HPDE6-E6E7 (cell line): ENCODE measurements around the gene C3orf49.

Experiments
- DNase-seq: peaks from one replicate; pipeline ENCODE4 v3.0.0; 2011; ENCODE audit warnings: missing footprints; ENCODE audit errors: extremely low spot score

The C3orf49 gene

DNA sequence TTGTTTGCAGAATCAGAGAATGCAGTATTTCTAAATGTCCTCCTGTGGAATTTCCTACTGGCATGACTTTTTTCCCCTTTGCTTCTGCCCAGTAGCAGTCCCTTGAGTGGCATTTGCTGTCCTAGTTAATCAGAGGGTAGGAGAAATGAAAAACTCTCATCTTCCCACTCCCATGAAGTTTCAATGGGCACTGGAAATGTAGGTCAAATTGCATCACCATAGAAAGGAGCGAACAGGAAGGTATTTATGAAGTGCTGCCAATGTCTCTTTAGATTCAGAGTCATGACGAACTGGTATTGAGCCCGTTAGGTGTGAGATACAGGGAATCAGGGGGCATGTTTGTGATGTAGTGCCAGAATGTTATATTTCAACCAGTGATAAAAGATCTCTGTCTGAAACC, 67.8 kb downstream of the C3orf49 start:
- DNase-seq = no peak

DNA sequence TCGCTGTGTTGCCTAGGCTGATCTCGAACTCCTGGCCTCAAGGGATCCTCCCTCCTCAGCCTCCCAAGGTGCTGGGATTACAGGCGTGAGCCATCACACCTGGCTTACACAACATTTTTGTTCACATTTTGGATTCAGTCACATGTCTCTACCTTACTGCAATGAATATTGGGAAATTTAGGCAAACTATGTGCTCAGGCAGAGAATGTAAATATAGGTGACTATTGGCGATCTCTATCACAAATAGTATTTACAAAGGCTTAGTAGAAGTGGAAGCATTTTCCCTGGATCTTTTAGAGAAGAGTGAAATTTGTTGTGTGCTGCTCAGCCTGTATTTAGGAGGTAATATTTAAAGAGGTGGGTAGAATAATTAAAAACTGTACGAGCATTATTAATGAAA, 72.4 kb downstream of the C3orf49 start:
- DNase-seq = no peak

DNA sequence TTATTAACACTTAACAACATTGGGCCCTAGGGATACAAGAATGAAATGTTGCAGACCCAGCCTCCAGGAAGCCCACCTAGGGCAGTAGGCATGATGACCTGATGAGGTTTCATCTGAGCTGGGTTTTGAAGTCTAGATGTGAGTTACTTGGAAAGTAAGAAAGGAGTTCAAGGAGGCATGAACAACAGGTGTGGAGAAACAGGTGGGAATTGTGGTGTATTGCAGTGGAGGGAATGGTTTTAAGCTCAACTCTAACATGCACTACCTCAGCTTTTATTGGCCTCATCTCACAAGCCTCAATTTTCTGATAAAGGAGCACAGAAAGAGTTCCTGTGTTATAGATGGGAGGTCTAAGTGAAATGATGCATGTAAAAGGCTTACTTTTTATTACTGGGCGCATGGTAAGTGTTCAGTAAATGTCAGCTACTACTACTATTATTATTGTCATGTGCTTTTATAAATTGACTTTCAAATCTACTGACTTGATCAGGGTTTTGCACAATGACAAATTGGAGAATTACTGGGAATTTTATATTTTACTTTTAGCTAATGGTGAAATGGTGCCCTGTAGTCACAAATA, 73.8 kb downstream of the C3orf49 start:
- DNase-seq = no peak

DNA sequence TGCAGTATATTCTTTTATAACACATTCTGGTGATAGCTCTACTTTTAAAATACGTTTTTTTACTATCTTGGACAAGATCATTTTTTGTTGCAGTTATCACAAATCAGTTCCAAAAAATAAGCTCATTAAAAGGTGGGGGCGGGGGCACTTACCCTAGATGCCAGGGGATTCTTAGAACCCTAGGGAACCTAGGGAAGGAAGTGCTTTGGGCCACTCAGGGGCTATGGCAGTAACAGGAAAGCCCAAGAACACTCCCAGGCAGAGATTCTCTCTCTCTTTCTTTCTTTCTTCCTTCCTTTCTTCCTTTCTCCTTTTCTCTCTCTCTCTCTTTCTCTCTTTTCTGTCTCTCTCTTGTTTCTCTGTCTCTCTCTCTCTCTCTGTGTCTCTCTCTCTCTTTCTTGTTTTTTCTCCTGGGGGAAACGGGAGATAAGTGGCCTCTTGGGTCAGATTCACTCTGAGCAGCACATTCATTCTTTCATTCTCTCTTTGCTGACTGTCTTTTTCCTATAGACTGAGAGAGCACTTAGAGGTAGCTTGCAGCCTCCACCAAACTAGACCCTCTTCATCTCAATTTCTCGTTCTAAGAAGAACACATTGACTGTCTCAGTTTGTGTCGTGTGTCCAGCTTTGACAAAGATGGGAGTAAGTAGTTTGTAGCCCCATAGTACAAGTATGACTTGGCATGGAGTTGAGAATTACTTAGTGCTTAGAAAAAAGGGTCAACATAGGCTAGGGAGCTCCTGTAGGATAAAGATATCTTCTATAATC, 76.5 kb downstream of the C3orf49 start:
- no peak for DNase-seq

DNA sequence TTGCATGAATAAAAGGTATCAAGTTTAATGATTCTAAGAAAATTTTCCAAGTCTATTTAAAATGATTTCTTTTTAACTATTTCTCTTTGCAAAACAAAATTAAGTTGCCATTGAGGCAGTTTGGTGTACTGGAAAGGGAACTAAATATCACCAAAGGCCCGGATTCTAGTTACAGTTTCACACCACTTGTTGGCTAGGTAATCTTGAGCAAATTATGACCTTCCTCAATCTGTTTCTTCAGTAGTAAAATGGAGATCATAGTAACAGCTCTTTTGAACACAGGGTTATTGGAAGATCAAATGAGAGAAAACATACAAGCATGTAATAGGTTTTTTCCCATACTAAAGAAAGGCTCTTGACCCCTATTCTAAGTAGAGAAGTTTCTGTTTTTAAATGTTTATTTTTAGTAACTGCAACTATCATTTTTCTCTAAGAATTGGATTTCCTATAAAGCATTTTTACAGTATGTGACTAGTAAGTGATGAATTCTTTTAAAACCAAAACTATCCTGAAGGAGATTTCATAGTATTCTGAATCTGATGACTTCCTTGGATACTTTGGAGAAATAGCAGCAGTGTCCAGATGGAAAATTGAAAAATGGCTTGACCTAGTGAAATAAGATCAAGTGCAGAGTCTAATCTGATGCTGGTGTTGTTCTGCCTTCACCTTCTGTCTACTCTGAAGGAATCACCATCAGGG, 77.4 kb downstream of the C3orf49 start:
- no peak for DNase-seq
